GM23338 (cell line): ENCODE data around the gene TSR3. TPM values are rescaled to one million over a fixed set of nuclear protein-coding genes. Genes with fewer than 3 reads are reported as not detected.

Experiments used
- ATAC-seq: fragments of 200-7000 bp; cut with Tn5 transposase; 3 replicates; pipeline ENCODE4 v1.9.1; 2020
- DNase-seq: peaks from one replicate; pipeline ENCODE4 v3.0.0-alpha.2; 2015; ENCODE audit warnings: low spot score
- H2AFZ ChIP-seq: fragments of 200-600 bp; sonication (generic); 2 replicates; pipeline ENCODE4 v1.8.0; 2016; ENCODE audit warnings: antibody characterized with exemption, mild to moderate bottlenecking, moderate library complexity
- H3F3A ChIP-seq: fragments of 200-600 bp; sonication (generic); replicated peaks from 2 replicates; pipeline ENCODE4 v1.8.0; 2017; ENCODE audit warnings: antibody characterized with exemption, mixed run types, low read depth
- H3K27ac ChIP-seq: fragments of 200-600 bp; sonication (generic); 2 replicates; pipeline ENCODE4 v1.6.1; 2016; ENCODE audit warnings: low read depth
- H3K27me3 ChIP-seq: fragments of 200-600 bp; sonication (generic); 2 replicates; pipeline ENCODE4 v1.8.0; 2016; ENCODE audit warnings: mild to moderate bottlenecking, mixed run types, moderate library complexity; ENCODE audit not compliant: insufficient read depth
- H3K36me3 ChIP-seq: fragments of 200-600 bp; sonication (generic); 2 replicates; pipeline ENCODE4 v1.8.0; 2016; ENCODE audit warnings: mild to moderate bottlenecking; ENCODE audit not compliant: insufficient read depth
- H3K4me1 ChIP-seq: fragments of 200-600 bp; sonication (generic); 2 replicates; pipeline ENCODE4 v1.8.0; 2016; ENCODE audit warnings: mild to moderate bottlenecking, moderate library complexity; ENCODE audit not compliant: insufficient read depth
- H3K4me2 ChIP-seq: fragments of 200-600 bp; sonication (generic); 2 replicates; pipeline ENCODE4 v1.7.1; 2017; ENCODE audit warnings: mixed run types
- H3K4me3 ChIP-seq: fragments of 200-600 bp; sonication (generic); 2 replicates; pipeline ENCODE4 v1.6.1; 2016; ENCODE audit warnings: mixed run types
- H3K79me2 ChIP-seq: fragments of 200-600 bp; sonication (generic); replicated peaks from 2 replicates; pipeline ENCODE4 v1.8.0; 2017; ENCODE audit warnings: mild to moderate bottlenecking; ENCODE audit not compliant: insufficient read depth
- H3K9me2 ChIP-seq: fragments of 200-600 bp; sonication (generic); 2 replicates; pipeline ENCODE4 v1.8.0; 2017; ENCODE audit not compliant: insufficient read depth
- H4K20me1 ChIP-seq: fragments of 200-600 bp; sonication (generic); replicated peaks from 2 replicates; pipeline ENCODE4 v1.8.0; 2017; ENCODE audit warnings: mild to moderate bottlenecking; ENCODE audit not compliant: insufficient read depth
- H3K27ac Mint-ChIP-seq: 2 replicates; pipeline ENCODE4 v1.8.0; 2020; ENCODE audit warnings: inconsistent platforms, mild to moderate bottlenecking, moderate library complexity, mixed read lengths
- H3K27me3 Mint-ChIP-seq: 3 replicates; pipeline ENCODE4 v1.8.0; 2022; ENCODE audit warnings: low read depth, mild to moderate bottlenecking, moderate library complexity, mixed read lengths, inconsistent platforms; ENCODE audit not compliant: insufficient read depth, poor library complexity
- H3K36me3 Mint-ChIP-seq: 3 replicates; pipeline ENCODE4 v1.8.0; 2021; ENCODE audit warnings: low read depth, mild to moderate bottlenecking, inconsistent platforms, moderate library complexity, mixed read lengths
- H3K4me1 Mint-ChIP-seq: 3 replicates; pipeline ENCODE4 v1.8.0; 2020; ENCODE audit warnings: mild to moderate bottlenecking, inconsistent platforms, mixed read lengths
- H3K4me3 Mint-ChIP-seq: 3 replicates; pipeline ENCODE4 v1.8.0; 2021; ENCODE audit warnings: moderate library complexity, mild to moderate bottlenecking, inconsistent platforms, mixed read lengths
- H3K9me3 Mint-ChIP-seq: 3 replicates; pipeline ENCODE4 v1.8.0; 2020; ENCODE audit warnings: moderate library complexity, mild to moderate bottlenecking, inconsistent platforms, mixed read lengths
- CREB1 ChIP-seq: fragments of 250-450 bp; sonication (Bioruptor Pico); IDR thresholded peaks from 2 replicates; pipeline ENCODE4 v1.5.0; 2020; ENCODE audit warnings: low read depth, mild to moderate bottlenecking, moderate library complexity
- CTCF ChIP-seq, 2 experiments: fragments of 200-600 bp in 1 of 2; sonication (generic) in 1 of 2; conservative IDR thresholded peaks; 2 replicates each; pipeline versions ENCODE4 v1.5.1 to v1.6.1; 2016 to 2017; ENCODE audit warnings: antibody characterized with exemption in 2 of 2, low read depth in 2 of 2, mild to moderate bottlenecking in 2 of 2, moderate library complexity in 1 of 2
- ETS1 ChIP-seq: IDR thresholded peaks from 2 replicates; pipeline ENCODE4 v1.6.1; 2016; ENCODE audit warnings: antibody characterized with exemption
- EZH2 ChIP-seq: fragments of 200-600 bp; sonication (generic); IDR thresholded peaks from one replicate; pipeline ENCODE4 v1.8.0; 2017; ENCODE audit warnings: antibody characterized with exemption, mild to moderate bottlenecking, low read depth; ENCODE audit not compliant: unreplicated experiment
- EZH2phosphoT487 ChIP-seq: fragments of 200-600 bp; sonication (generic); IDR thresholded peaks from one replicate; pipeline ENCODE4 v1.8.1; 2018; ENCODE audit warnings: antibody characterized with exemption; ENCODE audit not compliant: unreplicated experiment
- JUNB ChIP-seq: IDR thresholded peaks from one replicate; pipeline ENCODE4 v1.6.1; 2016; ENCODE audit warnings: antibody characterized with exemption; ENCODE audit not compliant: unreplicated experiment
- NANOG ChIP-seq: IDR thresholded peaks from 2 replicates; pipeline ENCODE4 v1.6.1; 2016; ENCODE audit warnings: antibody characterized with exemption, borderline replicate concordance
- POLR2AphosphoS5 ChIP-seq: IDR thresholded peaks from 2 replicates; pipeline ENCODE4 v1.6.1; 2016; ENCODE audit warnings: antibody characterized with exemption, low read depth
- REST ChIP-seq: IDR thresholded peaks from one replicate; pipeline ENCODE4 v1.6.1; 2018; ENCODE audit warnings: antibody characterized with exemption; ENCODE audit not compliant: unreplicated experiment
- STAT1 ChIP-seq: IDR thresholded peaks from one replicate; pipeline ENCODE4 v1.6.1; 2016; ENCODE audit warnings: antibody characterized with exemption; ENCODE audit not compliant: unreplicated experiment
- ZNF114 ChIP-seq: fragments of 250-450 bp; sonication (Bioruptor Pico); IDR thresholded peaks from 2 replicates; pipeline ENCODE4 v1.5.0; 2020; ENCODE audit warnings: mild to moderate bottlenecking, moderate library complexity
- ZNF331 ChIP-seq: fragments of 250-450 bp; sonication (Bioruptor Pico); IDR thresholded peaks from 2 replicates; pipeline ENCODE4 v1.5.0; 2020; ENCODE audit warnings: low read depth, mild to moderate bottlenecking, moderate library complexity
- ZNF462 ChIP-seq: fragments of 250-450 bp; sonication (Bioruptor Pico); IDR thresholded peaks from 2 replicates; pipeline ENCODE4 v1.5.0; 2020; ENCODE audit warnings: mild to moderate bottlenecking, moderate library complexity
- polyA plus RNA-seq: library from polyadenylated mRNA; unstranded; fragments of >200 nt; fragmentation: Nextera tagmentation; extraction: Ambion mirVana; gene quantifications from 2 replicates; pipeline ENCODE4 v1.2.1, GENCODE V29; 2016
- total RNA-seq: library from RNA; depleted of rRNA; stranded (reverse); fragments of >200 nt; shearing (Covaris generic); gene quantifications from 2 replicates; pipeline ENCODE4 v1.2.3, GENCODE V29; 2014

Gene TSR3
- total and polyA plus RNA-seq, 2 experiments from 2014 or later: 58.5 to 97.3 TPM

GRCh38 chr16:1308977-1309885 is 42.4 kb downstream of the TSR3 start, which contains the start of gene UBE2I:
Gene UBE2I (plus strand): TSS chr16:1309636. CDS start chr16:1314031, 4,395 bp downstream.
- Histone ChIP-seq H3K4me2 (peak within 1 kb of the TSS; percentile 99), H2AFZ (peak within 1 kb of the TSS; percentile 87; the same call in 1 of the 2 replicates), H3K79me2 (peaks cover 44% of the 10 kb centered on the region), H4K20me1 (peaks cover 39% of the 10 kb centered on the region), H3K36me3 (no peaks in the 10 kb centered on the region), H3K9me2 (no peaks in the 10 kb centered on the region), H3K4me1 (peaks cover 9% of the 10 kb centered on the region; the same call in 1 of the 2 replicates), H3K27ac (peak within 1 kb of the TSS; percentile 95), H3K4me3 (peak within 1 kb of the TSS; percentile 99), H3F3A (peaks cover 1% of the 10 kb centered on the region), H3K27me3 (no peaks in the 10 kb centered on the region)
- Mint-ChIP-seq H3K27me3 (peaks cover 27% of the 10 kb centered on the region), H3K4me1 (peaks cover 5% of the 10 kb centered on the region), H3K36me3 (peaks cover 20% of the 10 kb centered on the region), H3K9me3 (no peaks in the 10 kb centered on the region; the same call in 2 of the 3 replicates), H3K4me3 (peak within 1 kb of the TSS; percentile 96), H3K27ac (peak within 1 kb of the TSS; percentile 100)
- DNase-seq: peak; percentile 96
- ATAC-seq: peak; percentile 85
- no peak for TF ChIP-seq EZH2
- no peak for TF ChIP-seq ETS1
- TF ChIP-seq NANOG: no peak
- no peak for TF ChIP-seq EZH2phosphoT487
- TF ChIP-seq ZNF331 (CRISPR knock-in tag): no peak
- no peak for TF ChIP-seq CTCF (conservative IDR thresholded peaks at IDR 0.05; ENCODE audit: low read depth in 2 of 2)
- TF ChIP-seq JUNB: peak; percentile 91
- no peak for TF ChIP-seq STAT1
- no peak for TF ChIP-seq ZNF114 (CRISPR knock-in tag)
- TF ChIP-seq POLR2AphosphoS5: peak; percentile 48
- no peak for TF ChIP-seq REST
- no peak for TF ChIP-seq ZNF462
- TF ChIP-seq CREB1 (CRISPR knock-in tag): peak; percentile 94
